Measurements from ENCODE around the gene KIF5A.
"Not testable (repeated sequence)": the region's sequence is repeated elsewhere in the genome, so short reads cannot be mapped to it uniquely, and the experiment has no call there.

Gene KIF5A

DNA sequence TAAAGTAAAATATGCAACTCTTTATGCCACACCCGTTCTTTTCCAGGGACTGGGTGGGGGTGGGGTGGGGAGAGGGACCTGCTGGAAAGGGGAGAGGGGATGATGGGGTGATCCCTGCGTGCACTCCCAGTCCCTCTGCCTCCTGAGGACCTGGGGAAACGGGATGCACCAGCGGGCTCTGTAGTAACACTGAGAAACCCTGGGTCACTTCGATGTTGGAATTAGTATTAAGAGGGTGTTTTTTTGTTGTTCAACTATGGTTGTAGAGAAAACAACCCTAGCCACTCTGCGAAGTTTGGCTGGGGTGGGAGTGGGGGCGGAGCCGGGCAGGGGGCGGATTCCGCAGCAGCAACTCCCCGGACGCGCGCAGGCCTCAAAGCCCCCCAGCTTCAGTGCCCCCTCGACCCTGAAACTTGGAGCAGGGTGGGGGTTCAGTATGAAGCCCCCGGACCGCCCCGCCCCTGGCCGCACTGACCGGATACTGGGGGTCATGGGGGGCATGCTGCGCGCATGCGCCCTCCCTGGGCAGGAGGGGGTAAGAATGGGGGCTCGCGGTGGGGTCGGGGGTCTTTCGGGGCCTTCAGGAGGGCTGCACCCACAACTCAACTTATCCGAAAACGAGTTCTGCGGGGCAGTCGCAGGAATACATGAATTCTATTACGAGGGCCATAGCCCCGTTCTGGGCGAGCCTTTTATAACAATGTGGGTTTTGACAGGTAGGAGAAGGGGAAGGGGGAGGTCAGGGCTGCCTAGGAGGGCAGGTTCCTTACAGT lies 60.1 kb downstream of the KIF5A start:
- DNase-seq: no peak

DNA sequence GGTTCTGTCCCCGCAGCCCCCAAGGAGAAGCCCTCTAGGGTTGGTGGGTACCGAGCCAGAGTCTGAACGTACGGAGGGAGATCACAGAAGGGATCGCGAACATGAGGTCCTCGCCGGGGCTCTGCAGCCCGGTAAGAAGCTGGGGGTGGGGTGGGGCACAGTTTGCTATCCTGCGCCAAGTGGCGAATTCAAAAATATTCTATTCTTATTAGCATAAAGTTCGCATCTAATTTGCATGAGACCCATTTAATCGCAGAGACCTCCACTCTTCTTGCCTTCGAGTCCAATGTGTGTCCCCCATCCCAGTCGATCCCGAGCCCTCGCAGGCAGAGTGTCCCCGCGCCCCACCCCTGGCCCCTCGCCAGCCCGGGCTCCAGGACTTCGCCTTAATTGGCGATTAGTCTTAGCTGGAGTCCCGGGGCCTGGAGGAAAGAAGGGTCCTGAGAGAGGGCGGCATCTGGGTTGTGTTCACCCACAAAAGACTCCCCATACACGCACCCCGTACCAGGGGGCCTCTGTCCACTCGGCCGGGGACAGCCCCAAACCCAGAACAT lies 60.8 kb downstream of the KIF5A start:
- no peak for DNase-seq

DNA sequence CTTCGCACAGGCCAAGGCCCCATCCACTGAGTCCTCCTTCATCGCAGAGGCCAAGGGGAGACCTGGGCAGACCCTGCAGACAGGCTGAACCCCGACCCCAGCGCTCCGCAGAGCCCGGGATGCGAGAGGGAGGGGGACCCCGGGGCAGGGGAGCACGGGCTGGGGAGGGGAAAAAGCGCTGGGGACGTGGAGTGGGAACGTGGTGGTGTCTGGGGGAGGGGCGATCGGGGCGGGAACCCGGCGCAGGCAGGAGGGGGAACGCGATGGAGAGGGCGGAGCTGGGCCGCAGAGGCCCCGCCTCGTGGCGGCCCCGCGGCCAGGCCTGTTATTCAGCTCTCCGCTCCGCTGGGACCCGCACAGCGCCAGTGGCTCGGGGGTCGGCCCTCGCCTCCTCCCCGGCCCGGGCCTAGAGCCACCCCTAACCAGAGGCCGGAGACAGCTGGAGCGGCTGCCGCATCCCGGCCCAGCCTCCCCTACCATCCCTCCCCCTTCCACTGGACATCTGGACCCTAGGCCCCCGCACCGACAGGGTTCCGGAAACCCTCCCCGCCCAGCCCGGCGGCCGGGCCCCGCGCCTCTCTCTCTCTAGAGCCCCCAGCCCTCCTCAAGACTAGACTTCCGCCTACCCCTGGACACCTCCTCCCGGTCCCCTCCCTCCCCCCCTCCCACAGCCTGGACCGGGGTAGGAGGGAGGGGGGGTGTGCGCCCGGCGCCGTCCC lies 61.4 kb downstream of the KIF5A start, which contains the start of gene ARHGEF25:
ARHGEF25 (plus strand) TSS at position 328 of the 719 bp plus-strand sequence. CDS start 460 bp downstream, outside the sequence.
- DNase-seq: no peak

DNA sequence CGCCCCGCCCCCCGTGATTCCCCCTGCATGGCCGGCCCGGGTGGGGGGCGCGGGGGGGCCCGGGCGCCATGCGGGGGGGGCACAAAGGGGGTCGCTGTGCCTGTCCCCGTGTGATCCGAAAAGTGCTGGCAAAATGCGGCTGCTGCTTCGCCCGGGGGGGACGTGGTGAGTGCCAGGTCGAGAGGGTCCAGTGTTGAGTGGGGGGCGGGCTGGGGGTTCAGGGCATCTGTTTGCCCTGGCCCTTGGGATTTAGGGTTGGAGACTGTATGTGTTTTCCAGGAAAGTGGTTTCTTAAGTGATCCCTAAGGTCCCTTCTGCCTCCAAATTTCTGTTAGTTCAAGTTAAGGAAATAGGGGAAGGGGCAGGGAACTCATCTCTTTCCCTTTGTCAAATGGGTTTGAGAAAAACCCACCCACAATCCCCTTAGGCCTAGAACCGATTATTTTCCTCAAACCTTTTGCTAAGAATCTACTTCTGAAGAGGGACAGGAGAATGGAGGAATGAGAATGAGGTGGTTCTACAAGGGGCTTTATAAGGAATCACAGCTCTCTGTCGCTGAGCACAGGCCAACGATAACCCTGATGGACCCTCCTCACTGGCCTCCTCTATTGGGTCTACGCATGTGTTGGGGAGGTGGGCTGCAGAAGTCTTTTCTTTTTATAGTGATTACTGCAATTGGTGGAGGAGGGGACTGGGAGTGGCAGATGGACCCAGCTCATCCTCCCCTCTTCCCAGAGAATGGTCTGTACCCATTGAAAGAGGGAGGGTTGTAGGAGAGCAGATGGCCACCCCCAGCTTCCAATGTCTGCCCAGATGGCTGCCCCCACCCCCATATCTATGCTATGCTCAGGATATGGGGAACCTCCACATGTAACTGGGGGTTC lies 62.2 kb downstream of the KIF5A start:
- no peak for DNase-seq

DNA sequence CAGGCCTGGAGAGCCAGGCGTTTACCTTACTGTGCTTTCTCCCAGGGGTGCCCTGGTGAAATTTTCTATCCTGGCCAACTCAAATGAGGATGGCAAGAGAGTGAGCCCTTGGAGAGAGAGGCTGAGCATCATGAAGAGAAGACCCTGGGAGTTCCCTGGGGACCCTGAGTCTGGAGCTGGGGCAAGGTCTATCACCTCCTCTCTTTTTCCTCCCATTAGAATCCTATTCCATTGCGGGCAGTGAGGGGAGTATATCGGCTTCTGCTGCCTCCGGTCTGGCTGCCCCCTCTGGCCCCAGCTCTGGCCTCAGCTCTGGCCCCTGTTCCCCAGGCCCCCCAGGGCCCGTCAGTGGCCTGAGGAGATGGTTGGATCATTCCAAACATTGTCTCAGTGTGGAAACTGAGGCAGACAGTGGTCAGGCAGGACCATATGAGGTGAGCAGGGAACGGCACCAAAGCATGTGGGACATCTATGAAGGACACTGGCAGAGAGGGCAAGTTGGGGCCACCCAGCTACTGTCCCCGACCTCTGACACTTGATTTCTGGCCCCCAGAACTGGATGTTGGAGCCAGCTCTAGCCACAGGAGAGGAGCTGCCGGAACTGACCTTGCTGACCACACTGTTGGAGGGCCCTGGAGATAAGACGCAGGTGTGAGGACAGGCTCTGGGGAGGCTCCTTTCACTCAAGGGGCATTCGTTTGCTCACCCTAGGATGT lies 63.0 kb downstream of the KIF5A start:
- no peak for DNase-seq

DNA sequence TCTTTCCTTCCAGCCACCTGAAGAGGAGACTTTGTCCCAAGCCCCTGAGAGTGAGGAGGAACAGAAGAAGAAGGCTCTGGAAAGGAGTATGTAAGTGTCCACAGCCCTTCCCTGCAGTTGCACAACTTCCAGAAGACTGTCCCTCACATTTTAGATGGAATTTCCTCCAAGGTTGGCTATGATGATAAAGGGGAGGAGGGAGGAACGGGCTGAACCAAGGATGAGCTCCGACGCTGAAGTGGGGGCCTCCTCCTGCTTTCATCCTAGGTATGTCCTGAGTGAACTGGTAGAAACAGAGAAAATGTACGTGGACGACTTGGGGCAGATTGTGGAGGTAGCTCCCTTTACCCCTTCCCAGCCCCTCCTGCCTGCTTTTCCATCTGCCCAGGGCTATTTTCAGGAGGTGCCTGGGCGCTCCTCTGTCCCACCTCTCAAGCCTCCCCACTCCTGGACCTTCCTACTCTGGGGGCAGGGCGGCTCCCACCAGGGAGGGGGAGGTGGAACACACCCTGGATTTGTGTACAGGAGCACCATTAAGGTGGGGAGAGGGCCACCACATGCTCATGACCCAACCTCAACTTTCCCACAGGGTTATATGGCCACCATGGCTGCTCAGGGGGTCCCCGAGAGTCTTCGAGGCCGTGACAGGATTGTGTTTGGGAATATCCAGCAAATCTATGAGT lies 63.7 kb downstream of the KIF5A start:
- no peak for DNase-seq

DNA sequence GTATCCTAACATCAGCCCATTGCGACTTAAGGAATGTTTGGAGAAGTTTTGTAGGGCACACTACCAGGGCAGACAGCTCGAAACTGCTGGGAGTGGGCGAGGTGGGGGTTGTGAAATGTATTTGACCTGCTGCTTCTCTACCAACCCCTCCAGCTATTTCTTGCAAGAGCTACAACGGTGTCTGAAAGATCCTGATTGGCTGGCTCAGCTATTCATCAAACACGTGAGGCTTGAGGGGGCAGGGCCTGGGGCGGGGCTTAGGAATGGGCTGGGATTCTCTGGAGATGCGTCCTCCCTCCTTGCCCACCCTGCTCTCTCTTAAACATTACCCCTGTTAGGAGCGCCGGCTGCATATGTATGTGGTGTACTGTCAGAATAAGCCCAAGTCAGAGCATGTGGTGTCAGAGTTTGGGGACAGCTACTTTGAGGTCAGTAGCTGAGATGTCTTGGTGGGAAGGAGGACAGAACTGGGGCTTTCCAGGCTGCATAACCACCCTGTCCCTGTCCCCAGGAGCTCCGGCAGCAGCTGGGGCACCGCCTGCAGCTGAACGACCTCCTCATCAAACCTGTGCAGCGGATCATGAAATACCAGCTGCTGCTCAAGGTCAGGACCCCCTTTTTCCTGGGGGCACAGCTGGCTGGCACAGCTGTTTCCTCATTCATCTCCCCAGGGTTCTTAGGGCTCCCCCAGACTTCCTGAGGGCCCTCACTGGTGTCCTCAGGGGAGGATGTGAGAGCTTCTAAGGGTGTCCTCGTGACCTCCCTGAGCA lies 64.5 kb downstream of the KIF5A start:
- DNase-seq: no peak

DNA sequence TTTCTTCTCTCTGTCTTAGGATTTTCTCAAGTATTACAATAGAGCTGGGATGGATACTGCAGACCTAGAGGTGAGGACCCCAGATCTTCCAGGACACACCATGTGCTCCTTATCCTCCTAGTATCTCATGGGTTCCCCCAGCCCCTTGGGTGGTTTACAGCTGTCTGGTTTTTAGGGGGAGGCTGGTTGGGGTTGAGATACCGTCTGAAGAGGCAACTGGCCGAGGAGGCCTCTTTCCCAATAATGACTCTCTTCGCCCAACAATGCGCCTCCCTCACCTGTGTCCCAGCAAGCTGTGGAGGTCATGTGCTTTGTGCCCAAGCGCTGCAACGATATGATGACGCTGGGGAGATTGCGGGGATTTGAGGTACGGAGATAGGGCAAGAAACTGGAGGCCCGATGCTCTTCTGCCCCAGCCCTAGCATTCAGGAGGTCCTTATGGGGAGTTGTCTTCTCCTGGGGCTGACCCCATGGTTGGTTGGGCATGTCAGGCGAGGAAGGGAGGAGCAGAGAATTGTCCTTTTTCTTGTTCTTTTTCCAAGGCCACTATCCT lies 65.2 kb downstream of the KIF5A start:
- no peak for DNase-seq

DNA sequence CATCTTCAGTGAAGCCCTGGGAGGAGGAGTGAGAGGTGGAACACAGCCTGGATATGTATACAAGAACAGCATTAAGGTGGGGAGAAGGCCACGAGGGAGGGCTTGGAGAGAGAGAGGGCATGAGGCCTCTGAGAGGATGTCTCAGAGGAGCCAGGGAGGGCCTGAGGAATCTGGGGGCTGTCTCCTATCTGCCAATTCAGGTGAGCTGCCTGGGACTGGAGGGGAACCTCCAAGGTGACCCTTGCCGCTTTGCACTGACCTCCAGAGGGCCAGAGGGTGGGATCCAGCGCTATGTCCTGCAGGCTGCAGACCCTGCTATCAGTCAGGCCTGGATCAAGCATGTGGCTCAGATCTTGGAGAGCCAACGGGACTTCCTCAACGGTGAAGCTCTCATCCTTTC lies 65.8 kb downstream of the KIF5A start:
- no peak for DNase-seq

DNA sequence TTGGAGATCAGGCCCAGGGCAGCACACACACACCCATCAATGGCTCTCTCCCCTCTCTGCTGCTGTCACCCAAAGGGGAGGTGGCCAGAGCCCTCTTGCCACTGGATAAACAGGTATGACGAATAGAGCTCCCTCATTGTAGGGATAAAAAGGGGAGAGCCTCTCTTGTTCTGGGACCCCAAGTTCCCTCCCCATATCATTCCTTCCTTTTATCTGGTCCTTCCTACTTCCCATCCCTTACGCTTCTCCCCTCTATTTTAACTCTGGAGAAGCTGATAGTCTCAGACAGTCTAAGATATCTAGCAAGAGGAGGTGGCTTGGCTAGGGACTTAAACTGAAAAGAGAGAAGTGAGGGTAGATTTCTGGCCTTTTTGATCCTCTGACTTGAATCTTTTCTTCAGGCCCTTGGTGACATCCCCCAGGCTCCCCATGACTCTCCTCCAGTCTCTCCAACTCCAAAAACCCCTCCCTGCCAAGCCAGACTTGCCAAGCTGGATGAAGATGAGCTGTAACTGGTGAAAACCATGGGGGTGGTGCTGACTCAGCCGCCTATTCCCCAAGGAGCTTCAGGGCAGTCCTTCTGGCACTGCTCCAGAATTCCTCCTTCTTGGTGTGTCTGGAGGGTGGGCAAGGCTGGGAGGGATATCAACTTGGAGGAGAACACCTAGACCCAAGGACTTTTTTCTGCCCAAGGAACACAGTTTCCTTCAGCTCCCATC lies 66.7 kb downstream of the KIF5A start:
- no peak for DNase-seq

DNA sequence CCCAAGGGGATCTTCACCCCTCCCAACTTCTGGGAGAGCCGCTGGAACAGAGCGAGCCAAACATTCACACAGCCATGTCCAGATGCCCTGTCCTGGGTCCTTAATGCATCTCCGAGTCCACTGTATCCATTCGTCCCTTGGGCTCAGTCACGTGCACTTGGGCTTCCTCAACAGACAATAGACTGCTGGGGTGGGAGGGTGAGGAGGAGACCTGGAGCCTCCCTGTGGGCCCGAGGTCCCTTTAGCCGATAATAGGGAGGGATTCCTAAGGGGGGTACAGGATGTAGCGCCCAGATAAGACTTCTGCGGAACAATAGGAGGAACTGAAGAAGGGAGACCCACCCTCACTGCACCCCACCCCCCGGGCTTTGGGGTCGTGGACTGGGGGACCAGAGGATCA lies 68.1 kb downstream of the KIF5A start:
- no peak for DNase-seq

DNA sequence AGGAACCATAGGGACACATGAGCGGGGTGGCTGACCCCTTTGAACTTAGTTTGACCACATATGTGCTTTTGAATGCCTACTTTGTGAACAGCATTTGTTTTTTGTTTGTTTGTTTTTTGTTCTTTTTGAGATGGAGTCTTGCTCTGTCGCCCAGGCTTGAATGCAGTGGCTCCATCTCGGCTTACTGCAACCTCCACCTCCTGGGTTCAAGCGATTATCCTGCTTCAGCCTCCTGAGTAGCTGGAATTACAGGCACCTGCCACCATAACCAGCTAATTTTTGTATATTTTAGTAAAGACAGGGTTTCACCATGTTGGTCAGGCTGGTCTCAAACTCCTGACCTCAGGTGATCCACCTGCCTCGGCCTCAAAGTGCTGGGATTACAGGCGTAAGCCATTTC lies 68.6 kb downstream of the KIF5A start:
- not testable (repeated sequence) for DNase-seq

DNA sequence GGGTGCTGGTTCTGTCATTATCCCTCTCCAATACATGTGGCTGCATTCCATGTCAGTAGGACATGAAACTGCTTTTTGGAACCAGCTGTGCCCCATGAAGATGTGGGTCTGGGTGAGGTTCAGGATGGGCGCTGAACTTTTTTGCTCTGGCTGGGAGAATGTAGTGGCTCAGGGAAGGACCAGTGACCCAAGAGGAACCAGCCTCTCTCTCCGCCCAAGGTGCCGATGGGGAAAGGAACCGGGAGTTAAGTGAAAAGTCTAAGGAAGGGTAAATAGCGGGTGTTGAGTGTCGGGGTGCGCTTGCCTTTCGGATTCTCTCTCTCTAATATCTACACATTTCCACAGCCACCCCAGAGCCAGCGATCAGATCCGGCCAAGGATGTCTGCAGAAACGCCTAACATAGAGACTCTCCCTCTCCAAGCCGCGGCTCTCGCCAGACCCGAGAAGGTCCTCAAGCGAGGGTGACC lies 69.2 kb downstream of the KIF5A start:
- no peak for DNase-seq

DNA sequence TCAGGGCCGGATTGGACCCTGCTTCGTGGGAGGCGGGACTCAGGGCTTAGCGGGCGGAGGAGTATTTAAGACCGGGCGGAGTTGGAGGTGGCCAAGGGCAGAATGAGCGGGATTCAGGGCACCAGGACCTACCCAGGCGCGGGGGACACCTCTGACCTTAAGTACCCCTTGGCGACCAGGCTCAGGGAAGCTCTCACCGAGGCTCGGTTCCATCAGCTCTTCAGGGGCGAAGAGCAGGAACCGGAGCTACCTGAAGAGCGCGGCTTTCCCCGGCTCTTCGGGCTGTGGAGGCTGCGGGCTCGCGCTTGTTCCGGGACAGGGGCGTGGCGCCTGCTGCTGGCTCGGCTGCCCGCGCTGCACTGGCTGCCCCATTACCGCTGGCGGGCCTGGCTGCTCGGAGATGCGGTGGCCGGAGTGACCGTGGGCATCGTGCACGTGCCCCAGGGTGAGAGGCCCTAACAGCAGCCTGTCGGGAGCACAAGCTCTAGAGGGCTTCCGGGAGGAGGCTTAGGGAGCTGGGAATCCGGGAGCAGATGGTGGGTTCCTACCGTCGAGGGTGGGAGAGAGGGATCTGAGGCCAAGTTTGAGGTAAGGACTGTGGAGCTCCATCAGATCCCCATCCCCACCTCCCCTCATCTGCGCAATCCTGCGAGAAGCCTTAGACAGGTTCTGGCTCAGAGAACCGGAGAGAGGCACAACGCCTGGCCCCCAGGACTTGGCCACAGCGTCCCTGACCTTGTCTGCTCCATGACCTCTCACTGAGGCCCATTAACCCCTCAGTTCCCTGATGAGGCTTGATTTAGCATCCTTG lies 69.8 kb downstream of the KIF5A start:
- DNase-seq: no peak

DNA sequence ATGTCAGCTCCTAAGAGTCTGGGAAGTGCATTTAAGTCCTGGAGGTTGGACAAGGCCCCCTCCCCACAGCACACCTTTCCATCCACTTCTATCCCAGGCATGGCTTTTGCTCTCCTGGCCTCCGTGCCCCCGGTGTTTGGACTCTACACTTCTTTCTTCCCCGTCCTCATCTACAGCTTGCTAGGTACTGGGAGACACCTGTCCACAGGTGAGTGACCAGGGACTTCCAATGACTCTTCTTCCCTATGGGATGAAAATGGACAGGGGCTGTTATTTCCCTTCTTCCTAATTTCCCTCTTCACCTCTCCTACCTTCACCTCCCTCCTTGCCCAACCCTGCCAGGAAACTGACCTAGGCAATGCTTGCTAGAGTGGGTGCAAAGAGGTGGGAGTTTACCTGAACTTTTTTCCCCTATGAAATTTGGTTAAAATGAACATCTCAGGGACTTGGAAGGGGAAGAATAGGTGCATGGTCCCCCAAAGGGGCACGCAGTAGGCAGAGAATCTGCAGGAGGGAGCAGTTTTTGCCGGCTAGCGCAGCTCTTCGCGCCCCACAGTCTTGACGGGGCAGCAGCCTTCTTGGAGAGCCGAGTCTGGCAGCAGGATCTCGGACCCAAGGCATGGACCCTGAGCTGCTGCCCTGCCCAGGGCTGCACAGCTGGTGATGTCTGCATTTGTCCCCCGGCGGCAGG lies 70.5 kb downstream of the KIF5A start:
- DNase-seq: no peak

DNA sequence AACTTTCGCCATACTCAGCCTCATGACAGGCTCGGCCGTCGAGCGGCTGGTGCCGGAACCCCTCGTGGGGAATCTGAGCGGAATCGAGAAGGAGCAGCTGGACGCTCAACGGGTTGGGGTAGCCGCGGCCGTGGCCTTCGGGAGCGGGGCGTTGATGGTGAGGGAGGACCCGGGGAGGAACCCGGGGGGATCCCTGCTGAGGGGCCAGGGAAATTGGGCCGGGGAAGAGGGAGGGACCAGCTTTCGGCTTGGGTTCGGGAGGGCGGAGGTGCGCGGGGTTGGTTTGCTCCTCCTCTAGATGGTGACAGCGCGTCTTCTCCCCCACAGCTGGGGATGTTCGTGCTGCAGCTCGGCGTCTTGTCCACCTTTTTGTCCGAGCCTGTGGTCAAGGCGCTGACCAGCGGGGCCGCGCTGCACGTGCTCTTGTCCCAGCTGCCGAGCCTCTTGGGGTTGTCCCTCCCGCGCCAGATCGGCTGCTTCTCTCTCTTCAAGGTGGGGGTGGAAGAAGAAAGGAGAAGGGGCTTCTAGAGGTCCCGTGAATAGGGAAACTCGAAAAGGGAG lies 71.2 kb downstream of the KIF5A start:
- DNase-seq: no peak

DNA sequence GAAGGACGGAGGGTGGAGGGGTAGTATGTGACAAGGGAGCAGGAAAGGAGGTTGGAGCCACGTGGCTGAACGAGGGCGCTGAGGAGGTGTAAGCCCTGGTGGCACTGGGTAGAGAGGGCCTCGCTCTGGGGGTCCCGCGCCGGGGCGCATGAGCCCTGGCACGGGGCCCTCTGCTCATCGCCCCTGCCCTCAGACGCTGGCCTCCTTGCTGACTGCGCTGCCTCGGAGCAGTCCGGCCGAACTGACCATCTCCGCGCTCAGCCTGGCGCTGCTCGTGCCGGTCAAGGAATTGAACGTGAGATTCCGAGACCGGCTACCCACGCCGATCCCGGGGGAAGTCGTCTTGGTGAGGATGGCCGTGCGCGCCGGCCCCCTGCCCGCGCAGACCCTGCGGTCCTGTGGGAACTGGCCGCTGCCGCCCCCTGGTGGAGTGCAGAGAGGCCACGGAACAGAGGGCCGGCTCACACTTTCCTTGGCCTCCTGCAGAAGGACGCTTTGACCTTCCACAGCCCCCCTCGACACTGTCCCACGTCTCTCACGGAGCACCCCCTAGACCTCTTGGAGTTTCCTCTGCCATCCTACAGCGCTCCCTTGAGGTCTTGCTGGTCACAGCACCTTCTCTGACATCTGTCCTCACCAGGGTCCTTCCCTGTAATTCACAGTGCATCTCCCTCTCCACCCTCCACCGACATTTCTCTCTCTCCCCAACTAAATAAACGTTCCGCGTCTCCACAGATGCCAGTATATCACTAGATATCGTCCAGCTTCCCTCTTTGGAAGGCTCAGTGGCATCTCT lies 71.9 kb downstream of the KIF5A start:
- DNase-seq: peak; percentile 46
